ENCODE results near the gene DTWD2. TPM values are rescaled to one million over a fixed set of nuclear protein-coding genes. Genes with fewer than 3 reads are reported as not detected.
A peak's percentile ranks its signal among the peaks of the same experiment; 100 is the strongest.
"Not testable (repeated sequence)": the region's sequence is repeated elsewhere in the genome, so short reads cannot be mapped to it uniquely, and the experiment has no call there.

Gene DTWD2
- total RNA-seq, 5 donors from 2014 or later (not counting 1 experiment from before 2014, with no cell fraction given), result 3.0 to 4.4 (median 3.2) TPM

GRCh38 chr5:118992055-118992454 lies 3.7 kb upstream of the DTWD2 start:
- CTCF ChIA-PET, result not testable (repeated sequence)

GRCh38 chr5:118990582-118990981 lies 2.2 kb upstream of the DTWD2 start:
- H3K27me3 Mint-ChIP-seq, result peaks cover 0 to 5% of the 10 kb centered on the region in 2 donors
- CTCF ChIA-PET, result interaction anchor here (0.7 to 3.6 kb wide), 5 partner anchors 80 to 423 kb away, joined by 3 to 21 read pairs (median 4); partner anchors contain the start of gene DMXL1 (in 1 of the 2)
- 50% methylated on average over 1 of the region's 1 CpG for WGBS (ENCODE audit: insufficient coverage)
- DNase-seq (no peak), ATAC-seq (replicated peaks in 1 of 4) (no peak)
- Histone ChIP-seq H3K4me3 (ENCODE audit: control insufficient read depth in 1 of 2, extremely low read depth in 1 of 2, low read length in 1 of 2) (no peak overlapping the region), H3K4me1 (ENCODE audit: control insufficient read depth in 1 of 2, extremely low read depth in 1 of 2, insufficient read depth in 2 of 2, low read length in 2 of 2) (peaks cover 4 to 8% of the 10 kb centered on the region in 2 experiments), H3K9me3 (no peaks in the 10 kb centered on the region), H3K36me3 (ENCODE audit: control insufficient read depth in 2 of 2, extremely low read depth in 1 of 2, insufficient read depth in 1 of 2, low read length in 1 of 2) (no peaks in the 10 kb centered on the region), H3K27ac (ENCODE audit: low read length) (no peak overlapping the region), H3K27me3 (replicated peaks in 1 of 2; ENCODE audit: control insufficient read depth in 2 of 2, extremely low read depth in 1 of 2, insufficient read depth in 2 of 2, low read length in 1 of 2) (no peaks in the 10 kb centered on the region)
- H3K9me3 Mint-ChIP-seq, result peaks cover 0 to 7% (median 4%) of the 10 kb centered on the region in 3 donors
- H3K36me3 Mint-ChIP-seq, result no peaks in the 10 kb centered on the region
- H3K27ac Mint-ChIP-seq, result peak overlapping the region in 1 of 2 donors; percentile 40
- POLR2A ChIA-PET, result interaction anchor here in 1 of 2 donors (0.6 kb wide), 1 partner anchor 419 kb away, joined by 8 read pairs; no protein-coding TSS in a partner anchor
- no peak overlapping the region for H3K4me3 Mint-ChIP-seq
- peaks cover 19 to 28% (median 24%) of the 10 kb centered on the region in 3 donors for H3K4me1 Mint-ChIP-seq

More at GRCh38 chr5:118992055-118992454, 3.7 kb upstream of the DTWD2 start:
- H3K4me1 ChIP-seq (ENCODE audit: control insufficient read depth in 1 of 2, extremely low read depth in 1 of 2, insufficient read depth in 2 of 2, low read length in 2 of 2); H3K4me3 ChIP-seq (ENCODE audit: control insufficient read depth in 1 of 2, extremely low read depth in 1 of 2, low read length in 1 of 2); H3K36me3 Mint-ChIP-seq; H3K9me3 ChIP-seq; ATAC-seq (replicated peaks in 1 of 4); H3K27me3 Mint-ChIP-seq; H3K4me3 Mint-ChIP-seq; DNase-seq; H3K27ac ChIP-seq (ENCODE audit: low read length); POLR2A ChIA-PET; H3K27ac Mint-ChIP-seq; H3K36me3 ChIP-seq (ENCODE audit: control insufficient read depth in 2 of 2, extremely low read depth in 1 of 2, insufficient read depth in 1 of 2, low read length in 1 of 2); H3K27me3 ChIP-seq (replicated peaks in 1 of 2; ENCODE audit: control insufficient read depth in 2 of 2, extremely low read depth in 1 of 2, insufficient read depth in 2 of 2, low read length in 1 of 2): not testable (repeated sequence)
- Mint-ChIP-seq H3K9me3 (peaks cover 4 to 16% (median 5%) of the 10 kb centered on the region in 3 donors), H3K4me1 (peaks cover 12 to 15% (median 14%) of the 10 kb centered on the region in 3 donors)
- no CpG with 5 or more reads among the region's 3 CpGs for WGBS (ENCODE audit: insufficient coverage)

GRCh38 chr5:118989816-118990215 lies 1.5 kb upstream of the DTWD2 start:
- Mint-ChIP-seq H3K36me3 (no peaks in the 10 kb centered on the region), H3K4me1 (peaks cover 22 to 34% (median 24%) of the 10 kb centered on the region in 3 donors), H3K27ac (peak overlapping the region in 1 of 2 donors; percentile 40), H3K9me3 (no peaks in the 10 kb centered on the region), H3K27me3 (no peaks in the 10 kb centered on the region), H3K4me3 (no peak overlapping the region)
- ChIA-PET POLR2A (no interaction called here), CTCF (interaction anchor here (0.5 to 3.6 kb wide), 11 partner anchors 32 to 445 kb away, joined by 3 to 41 read pairs (median 4); partner anchors contain the start of gene DMXL1 (in 1 of the 2))
- no peak for DNase-seq
- Histone ChIP-seq H3K9me3 (no peaks in the 10 kb centered on the region), H3K4me1 (ENCODE audit: control insufficient read depth in 1 of 2, extremely low read depth in 1 of 2, insufficient read depth in 2 of 2, low read length in 2 of 2) (peaks cover 4 to 8% of the 10 kb centered on the region in 2 experiments), H3K36me3 (ENCODE audit: control insufficient read depth in 2 of 2, extremely low read depth in 1 of 2, insufficient read depth in 1 of 2, low read length in 1 of 2) (no peaks in the 10 kb centered on the region), H3K27me3 (replicated peaks in 1 of 2; ENCODE audit: control insufficient read depth in 2 of 2, extremely low read depth in 1 of 2, insufficient read depth in 2 of 2, low read length in 1 of 2) (no peaks in the 10 kb centered on the region), H3K4me3 (ENCODE audit: control insufficient read depth in 1 of 2, extremely low read depth in 1 of 2, low read length in 1 of 2) (no peak overlapping the region), H3K27ac (ENCODE audit: low read length) (no peak overlapping the region)
- 93% methylated on average over 2 of the region's 6 CpGs for WGBS (ENCODE audit: insufficient coverage)
- no peak for ATAC-seq (replicated peaks in 1 of 4)

GRCh38 chr5:118988866-118989180 lies 476 bp upstream of the DTWD2 start:
- H3K27ac ChIP-seq (ENCODE audit: low read length), result peak overlapping the region; percentile 35
- H3K4me3 ChIP-seq (ENCODE audit: control insufficient read depth in 1 of 2, extremely low read depth in 1 of 2, low read length in 1 of 2), result peak overlapping the region; percentile 39 to 62
- Mint-ChIP-seq H3K27me3 (no peaks in the 10 kb centered on the region), H3K9me3 (no peaks in the 10 kb centered on the region), H3K4me1 (peaks cover 22 to 35% (median 24%) of the 10 kb centered on the region in 3 donors), H3K4me3 (peak overlapping the region; percentile 74 to 79 (median 77)), H3K27ac (peak overlapping the region; percentile 27 to 72), H3K36me3 (no peaks in the 10 kb centered on the region)
- DNase-seq (no peak), ATAC-seq (replicated peaks in 1 of 4) (no peak)
- WGBS (ENCODE audit: insufficient coverage), result 57% methylated on average over 6 of the region's 9 CpGs
- no peaks in the 10 kb centered on the region for H3K9me3 ChIP-seq
- peaks cover 4 to 8% of the 10 kb centered on the region in 2 experiments for H3K4me1 ChIP-seq (ENCODE audit: control insufficient read depth in 1 of 2, extremely low read depth in 1 of 2, insufficient read depth in 2 of 2, low read length in 2 of 2)
- CTCF ChIA-PET, result interaction anchor here (0.6 to 3.6 kb wide), 20 partner anchors 10 to 464 kb away, joined by 3 to 41 read pairs (median 5); partner anchors contain the start of genes DMXL1 (in 1 of the 2) and HSD17B4 (in 1 of the 2)
- no peaks in the 10 kb centered on the region for H3K27me3 ChIP-seq (replicated peaks in 1 of 2; ENCODE audit: control insufficient read depth in 2 of 2, extremely low read depth in 1 of 2, insufficient read depth in 2 of 2, low read length in 1 of 2)
- no peaks in the 10 kb centered on the region for H3K36me3 ChIP-seq (ENCODE audit: control insufficient read depth in 2 of 2, extremely low read depth in 1 of 2, insufficient read depth in 1 of 2, low read length in 1 of 2)
- POLR2A ChIA-PET, result interaction anchor here in 1 of 2 donors (1.1 kb wide), 1 partner anchor 446 kb away, joined by 5 read pairs; no protein-coding TSS in a partner anchor

GRCh38 chr5:118984602-118985001 lies 3.7 kb downstream of the DTWD2 start:
- Histone ChIP-seq H3K9me3 (no peaks in the 10 kb centered on the region), H3K27ac (ENCODE audit: low read length) (no peak overlapping the region), H3K27me3 (replicated peaks in 1 of 2; ENCODE audit: control insufficient read depth in 2 of 2, extremely low read depth in 1 of 2, insufficient read depth in 2 of 2, low read length in 1 of 2) (no peaks in the 10 kb centered on the region), H3K36me3 (ENCODE audit: control insufficient read depth in 2 of 2, extremely low read depth in 1 of 2, insufficient read depth in 1 of 2, low read length in 1 of 2) (no peaks in the 10 kb centered on the region), H3K4me1 (ENCODE audit: control insufficient read depth in 1 of 2, extremely low read depth in 1 of 2, insufficient read depth in 2 of 2, low read length in 2 of 2) (peaks cover 4 to 8% of the 10 kb centered on the region in 2 experiments), H3K4me3 (ENCODE audit: control insufficient read depth in 1 of 2, extremely low read depth in 1 of 2, low read length in 1 of 2) (no peak overlapping the region)
- DNase-seq (no peak), ATAC-seq (replicated peaks in 1 of 4) (no peak)
- CTCF ChIA-PET, result interaction anchor here in 1 of 2 donors (0.8 to 1.1 kb wide), 2 partner anchors 10 to 13 kb away, joined by 3 to 5 read pairs; no protein-coding TSS in a partner anchor
- Mint-ChIP-seq H3K9me3 (no peaks in the 10 kb centered on the region), H3K27ac (no peak overlapping the region), H3K4me3 (no peak overlapping the region), H3K36me3 (peaks cover 21% of the 10 kb centered on the region), H3K27me3 (no peaks in the 10 kb centered on the region), H3K4me1 (peaks cover 24 to 35% (median 24%) of the 10 kb centered on the region in 3 donors)
- POLR2A ChIA-PET, result interaction anchor here in 1 of 2 donors (0.5 kb wide), 1 partner anchor 481 kb away, joined by 6 read pairs; no protein-coding TSS in a partner anchor

GRCh38 chr5:118981783-118982182 lies 6.6 kb downstream of the DTWD2 start:
- Histone ChIP-seq H3K9me3 (no peaks in the 10 kb centered on the region), H3K4me1 (ENCODE audit: control insufficient read depth in 1 of 2, extremely low read depth in 1 of 2, insufficient read depth in 2 of 2, low read length in 2 of 2) (no peaks in the 10 kb centered on the region), H3K4me3 (ENCODE audit: control insufficient read depth in 1 of 2, extremely low read depth in 1 of 2, low read length in 1 of 2) (no peak overlapping the region), H3K27me3 (replicated peaks in 1 of 2; ENCODE audit: control insufficient read depth in 2 of 2, extremely low read depth in 1 of 2, insufficient read depth in 2 of 2, low read length in 1 of 2) (no peaks in the 10 kb centered on the region), H3K36me3 (ENCODE audit: control insufficient read depth in 2 of 2, extremely low read depth in 1 of 2, insufficient read depth in 1 of 2, low read length in 1 of 2) (no peaks in the 10 kb centered on the region), H3K27ac (ENCODE audit: low read length) (no peak overlapping the region)
- H3K9me3 Mint-ChIP-seq, result peaks cover 0 to 5% (median 3%) of the 10 kb centered on the region in 3 donors
- ChIA-PET POLR2A (interaction anchor here in 1 of 2 donors (0.6 kb wide), 1 partner anchor 351 kb away, joined by 3 read pairs; no protein-coding TSS in a partner anchor), CTCF (interaction anchor here in 1 of 2 donors (0.7 kb wide), 1 partner anchor 244 kb away, joined by 4 read pairs; no protein-coding TSS in a partner anchor)
- ATAC-seq (replicated peaks in 1 of 4) (no peak), DNase-seq (no peak)
- no peak overlapping the region for H3K4me3 Mint-ChIP-seq
- peaks cover 39% of the 10 kb centered on the region for H3K36me3 Mint-ChIP-seq
- H3K4me1 Mint-ChIP-seq, result peaks cover 7 to 22% (median 10%) of the 10 kb centered on the region in 3 donors
- H3K27ac Mint-ChIP-seq, result no peak overlapping the region
- no peaks in the 10 kb centered on the region for H3K27me3 Mint-ChIP-seq

Measured in T-cell (primary cell).